WI38 (cell line): ENCODE measurements around the gene PRDM11.

ENCODE experiments used
- H3K4me3 ChIP-seq: 2 replicates; pipeline ENCODE4 v1.5.1; 2011; ENCODE audit warnings: low read depth, mild to moderate bottlenecking, control low read depth, low read length
- CTCF ChIP-seq: IDR thresholded peaks from 2 replicates; pipeline ENCODE4 v1.5.1; 2012; ENCODE audit warnings: low read depth, mild to moderate bottlenecking, control low read depth, low read length

PRDM11 gene

DNA sequence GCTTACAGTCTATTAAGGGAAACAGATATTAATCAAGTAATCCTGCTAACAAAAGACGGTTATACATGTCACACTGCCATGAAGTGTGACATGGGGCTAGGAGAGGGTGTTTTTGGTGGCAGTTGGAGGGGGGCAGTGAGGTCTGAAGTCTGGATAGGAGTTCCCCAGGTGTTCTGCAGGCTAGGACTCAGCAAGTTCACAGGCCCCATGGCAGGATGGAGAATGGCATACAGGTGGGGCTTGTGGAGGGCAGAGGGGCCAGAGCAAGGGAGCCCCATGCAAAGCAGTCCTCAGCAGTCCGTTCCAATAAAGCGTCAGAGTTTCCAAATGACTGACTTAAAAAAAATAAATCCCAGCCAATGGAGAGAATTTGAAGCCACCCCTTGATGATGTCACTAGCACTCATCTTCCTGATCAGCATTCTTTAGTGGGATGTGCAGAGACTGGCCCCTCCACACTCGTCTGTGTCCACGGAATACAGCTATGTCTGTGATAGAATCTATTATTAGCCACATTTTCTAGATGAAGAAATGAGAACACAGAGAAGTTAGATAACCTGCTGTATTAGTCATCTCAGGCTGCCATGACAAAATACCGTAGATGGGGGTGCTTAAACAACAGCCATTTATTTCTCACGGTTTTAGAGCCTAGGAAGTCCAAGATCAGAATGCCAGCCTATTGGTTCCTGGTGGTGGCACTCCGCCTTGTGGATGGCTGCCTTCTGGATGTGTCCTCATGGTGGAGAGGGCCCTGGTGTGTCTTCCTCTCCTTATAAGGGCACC is 32.6 kb downstream of the PRDM11 start:
- no peak overlapping the region for H3K4me3 ChIP-seq
- no peak for TF ChIP-seq CTCF

DNA sequence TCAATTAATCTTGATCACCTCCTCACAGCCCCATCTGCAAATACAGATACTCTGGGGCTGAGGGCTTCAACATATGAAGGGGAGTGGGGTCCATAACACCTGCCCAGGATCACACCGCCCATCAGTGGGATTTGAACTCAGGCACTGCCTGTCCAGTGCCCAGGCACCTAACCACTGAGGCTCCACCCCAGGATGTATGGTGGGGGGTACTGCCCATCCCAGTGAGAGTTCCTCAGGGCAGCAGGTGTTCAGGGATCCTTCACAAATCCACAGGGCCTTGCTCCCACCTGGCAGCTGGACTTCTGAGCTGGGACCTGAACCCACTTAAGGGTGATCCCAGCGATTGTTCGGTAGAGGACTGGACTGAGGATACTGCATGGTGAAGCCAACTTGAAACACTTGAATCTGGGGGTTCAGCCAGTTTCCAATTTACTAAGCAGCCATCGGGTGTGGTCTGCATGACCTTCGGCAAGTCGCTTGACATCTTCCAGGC is 33.3 kb downstream of the PRDM11 start:
- no peak overlapping the region for H3K4me3 ChIP-seq
- TF ChIP-seq CTCF: no peak

DNA sequence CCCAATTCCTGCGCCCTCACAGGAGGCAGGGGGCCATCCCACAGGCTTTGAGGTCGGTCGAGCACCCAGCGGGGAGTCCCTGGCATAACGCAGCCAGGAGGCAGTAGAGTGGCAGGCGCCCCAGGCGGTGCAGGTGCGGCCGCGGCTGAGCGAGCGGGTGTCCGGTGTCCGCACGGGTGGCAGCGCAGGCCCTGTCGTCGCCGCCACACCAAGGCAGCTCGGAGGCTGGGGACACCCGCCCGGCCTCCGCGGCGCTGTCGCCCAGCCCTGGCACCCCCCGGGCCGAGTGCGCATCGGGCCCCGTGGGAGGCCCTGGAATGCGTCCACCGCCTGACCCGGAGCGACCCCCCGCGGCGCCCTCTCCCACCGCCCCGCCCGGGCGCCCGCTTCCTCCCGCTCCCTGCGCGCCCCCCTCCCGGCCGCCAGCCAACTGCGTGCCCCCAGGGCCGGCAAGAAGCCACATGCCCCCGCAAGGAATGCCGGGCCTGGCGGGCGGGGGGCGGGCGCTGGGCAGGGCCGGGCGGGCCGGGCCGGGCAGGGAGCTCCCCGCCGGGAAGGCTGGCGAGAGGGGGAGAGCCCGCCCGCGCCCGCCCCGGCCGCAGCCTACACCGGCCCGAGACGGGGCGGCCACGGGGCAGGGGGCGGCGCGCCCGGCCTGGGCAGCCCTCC is 33.9 kb downstream of the PRDM11 start:
- H3K4me3 ChIP-seq: 0 out of 2 replicates have a peak overlapping the region, but pooled peaks have one; percentile 8

DNA sequence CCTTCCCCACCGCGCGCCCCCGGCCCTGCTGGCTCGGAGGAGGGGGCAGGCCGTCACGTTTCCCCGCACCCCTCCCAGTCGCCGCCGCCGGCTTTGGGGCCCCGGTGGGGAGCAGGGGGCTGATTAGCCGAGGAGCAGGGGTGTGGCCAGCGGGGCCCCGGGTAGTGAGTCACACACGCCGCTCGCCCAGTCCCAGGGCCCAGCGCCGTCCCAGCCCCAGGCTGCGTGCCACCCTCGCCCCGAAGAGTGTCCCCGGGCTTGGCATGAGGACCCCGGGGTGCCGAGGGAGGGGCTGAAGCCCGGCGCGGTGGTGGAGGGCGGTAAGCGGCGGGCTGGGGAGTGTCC is 34.4 kb downstream of the PRDM11 start:
- H3K4me3 ChIP-seq: 0 out of 2 replicates have a peak overlapping the region, but pooled peaks have one; percentile 8
- TF ChIP-seq CTCF: no peak

More for the DNA sequence above, 33.9 kb downstream of the PRDM11 start:
- no peak for TF ChIP-seq CTCF

DNA sequence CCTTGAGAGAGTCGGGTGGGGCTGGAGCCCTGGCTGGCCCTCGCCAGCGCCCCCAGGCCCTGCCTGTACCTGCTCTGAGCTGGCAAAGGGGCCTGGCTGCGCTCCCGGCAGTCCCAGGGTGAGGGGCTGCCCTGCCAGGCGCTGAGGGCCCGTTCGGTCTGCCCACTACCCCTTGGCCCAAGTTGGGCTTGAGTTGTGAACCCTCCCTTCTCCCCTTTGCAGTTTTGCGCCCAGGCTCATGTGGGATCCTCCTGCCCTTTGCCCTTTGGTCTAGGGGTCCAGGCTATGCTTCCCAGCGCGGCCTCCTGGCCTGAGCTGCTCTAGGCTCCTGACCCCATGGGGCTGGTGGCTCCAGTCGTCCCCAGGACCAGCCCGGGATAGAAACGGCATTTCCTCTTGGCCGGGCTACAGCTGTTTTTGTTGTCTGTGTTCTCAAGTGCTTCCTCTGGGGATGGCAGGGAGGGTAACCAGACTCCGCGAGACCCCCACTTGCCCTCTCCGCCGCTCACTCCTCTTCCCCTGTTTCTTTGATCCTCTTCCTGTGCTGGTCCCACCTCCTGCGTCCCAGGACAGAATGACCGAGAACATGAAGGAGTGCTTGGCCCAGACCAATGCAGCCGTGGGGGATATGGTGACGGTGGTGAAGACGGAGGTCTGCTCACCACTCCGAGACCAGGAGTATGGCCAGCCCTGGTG is 34.9 kb downstream of the PRDM11 start:
- no peak for TF ChIP-seq CTCF
- H3K4me3 ChIP-seq: no peak overlapping the region

DNA sequence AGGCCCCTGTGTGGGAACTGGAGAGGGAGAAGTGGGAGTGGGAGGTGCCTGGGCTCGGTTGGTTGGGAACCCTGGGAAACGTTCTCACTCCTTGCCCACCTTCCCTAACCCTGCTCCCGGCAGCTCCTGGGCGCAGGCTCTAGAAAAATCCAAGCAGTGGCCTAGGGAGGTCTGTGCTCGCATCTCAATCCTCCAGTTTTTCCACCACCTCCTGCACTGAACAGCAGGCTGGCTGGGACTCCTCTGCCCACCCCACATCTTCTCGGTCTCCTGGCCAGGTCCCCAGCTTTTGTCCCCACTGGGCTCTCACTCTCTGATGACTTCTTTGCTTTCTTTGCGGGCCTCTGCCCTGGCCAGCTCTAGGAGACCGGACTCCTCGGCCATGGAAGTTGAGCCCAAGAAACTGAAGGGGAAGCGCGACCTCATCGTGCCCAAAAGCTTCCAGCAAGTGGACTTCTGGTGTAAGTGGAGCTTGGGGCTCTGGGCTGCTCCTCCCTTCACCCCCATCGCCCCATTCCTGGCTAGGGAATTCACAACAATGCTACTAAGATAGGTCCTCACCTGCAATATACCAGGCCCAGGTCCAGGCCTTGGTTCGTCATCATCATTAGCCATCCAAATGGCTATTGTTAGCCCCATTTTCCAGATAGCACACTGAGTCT is 35.6 kb downstream of the PRDM11 start:
- no peak for TF ChIP-seq CTCF
- H3K4me3 ChIP-seq: no peak overlapping the region
